SU-DHL-6 (cell line): ENCODE data around the gene RTF1.

ENCODE experiments used
- CTCF ChIP-seq: fragments of 200-600 bp; sonication (generic); IDR thresholded peaks from one replicate; pipeline ENCODE4 v1.5.1; 2017; ENCODE audit warnings: antibody characterized with exemption, mild to moderate bottlenecking, low read length, moderate library complexity; ENCODE audit not compliant: insufficient read depth, poor library complexity, severe bottlenecking
- EZH2phosphoT487 ChIP-seq: fragments of 200-600 bp; sonication (generic), shearing (Covaris generic); conservative IDR thresholded peaks from 2 replicates; pipeline ENCODE4 v1.6.1; 2018; ENCODE audit warnings: mild to moderate bottlenecking, antibody characterized with exemption, low read length, moderate library complexity, mixed read lengths

GRCh38 chr15:41474436-41474835 lies 57.5 kb downstream of the RTF1 start:
- TF ChIP-seq CTCF (no peak), EZH2phosphoT487 (no peak)
